GM19467 (cell line): ENCODE results near the gene TMEM247.
"Not testable (repeated sequence)": the region's sequence is repeated elsewhere in the genome, so short reads cannot be mapped to it uniquely, and the experiment has no call there.

Source experiments
- ATAC-seq: cut with Tn5 transposase; IDR thresholded peaks from one replicate; pipeline ENCODE4 v1.9.1; 2021; ENCODE audit warnings: mild to moderate bottlenecking, moderate library complexity; ENCODE audit not compliant: unreplicated experiment

TMEM247 gene

GRCh38 chr2:46458763-46459500, 20.4 kb upstream of the TMEM247 start:
- ATAC-seq = no peak

DNA sequence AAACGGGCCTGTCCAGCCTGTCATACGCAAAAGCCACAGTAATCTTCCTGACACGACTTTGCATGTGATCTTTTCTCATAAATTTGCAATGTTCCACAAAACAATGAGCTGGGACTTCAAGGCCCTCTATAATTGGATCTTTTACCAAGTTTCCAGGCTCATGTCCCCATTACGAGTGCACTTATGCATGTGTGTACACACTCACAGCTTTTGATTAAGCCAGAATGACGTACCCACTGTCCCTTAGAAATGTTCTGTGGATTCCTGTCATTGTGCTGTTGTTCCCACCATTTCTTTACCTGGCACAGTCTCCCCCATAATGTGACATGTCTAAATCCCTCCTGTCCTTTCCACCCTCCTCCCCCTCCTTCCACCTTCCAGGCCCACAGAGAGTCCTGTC, 19.7 kb upstream of the TMEM247 start:
- ATAC-seq = no peak

DNA sequence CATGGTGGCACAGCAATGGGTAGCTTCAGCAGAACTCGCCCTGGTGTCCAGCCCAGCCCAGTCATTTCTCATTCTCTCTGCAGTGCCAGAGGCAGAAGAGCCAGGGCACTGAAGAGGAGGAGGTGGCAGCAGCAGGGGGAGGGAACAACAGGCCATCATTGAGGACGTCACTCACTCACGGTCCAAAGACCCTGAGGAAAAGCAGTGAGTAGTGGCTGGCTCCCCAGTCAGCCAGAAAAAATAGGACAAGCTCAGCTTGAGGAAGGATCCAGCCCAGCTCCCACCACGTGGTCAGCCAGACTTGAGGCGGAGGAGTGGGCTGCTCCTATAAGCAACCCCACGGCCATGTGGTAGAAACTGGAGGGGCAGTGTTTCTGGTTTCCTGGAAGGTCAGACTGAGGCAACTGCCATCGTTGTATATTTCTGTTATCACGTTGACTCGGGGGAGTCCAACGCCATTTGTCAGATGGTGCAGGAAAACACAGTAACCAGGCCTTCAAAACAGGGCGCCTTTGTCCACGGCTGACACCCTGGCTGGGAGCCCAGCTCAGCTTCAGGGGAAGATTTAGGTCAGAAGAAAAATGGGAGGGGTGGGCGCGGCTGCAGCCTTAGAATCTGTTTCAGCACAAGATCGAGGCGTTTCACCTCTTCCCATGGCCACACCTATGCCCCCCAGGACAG, 19.0 kb upstream of the TMEM247 start:
- no peak for ATAC-seq

DNA sequence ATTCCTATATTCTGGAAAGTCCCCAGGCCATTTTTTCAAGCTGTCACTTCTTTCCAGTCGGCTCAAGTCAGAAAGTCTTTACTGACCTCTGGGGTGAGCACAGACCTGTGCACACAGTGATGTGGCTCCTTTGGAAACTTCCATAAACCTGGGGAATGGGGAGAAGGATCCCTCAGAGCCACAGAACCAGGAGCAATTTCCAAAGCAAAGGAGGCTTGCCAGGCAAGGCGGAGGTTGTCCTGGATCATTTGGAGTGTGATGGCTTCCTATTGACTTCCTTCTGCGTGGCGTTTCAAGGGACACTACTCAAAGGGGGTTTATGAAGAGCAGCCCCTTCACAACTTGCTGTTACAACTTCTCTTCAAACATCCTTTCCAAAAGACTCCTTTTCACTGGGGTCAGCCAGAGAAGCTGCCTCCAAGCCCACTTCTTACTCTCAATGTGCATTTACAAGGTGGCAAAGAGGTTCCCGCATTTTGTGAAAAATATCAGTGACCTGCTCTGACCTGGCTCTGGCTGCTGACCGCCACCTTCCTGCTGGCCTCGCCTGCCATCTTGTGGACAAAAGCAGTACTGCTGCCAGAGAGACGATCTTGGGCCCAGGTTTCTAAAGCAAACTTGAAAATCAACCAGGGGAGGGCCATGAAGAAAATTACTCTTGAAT, 18.2 kb upstream of the TMEM247 start:
- ATAC-seq = no peak

DNA sequence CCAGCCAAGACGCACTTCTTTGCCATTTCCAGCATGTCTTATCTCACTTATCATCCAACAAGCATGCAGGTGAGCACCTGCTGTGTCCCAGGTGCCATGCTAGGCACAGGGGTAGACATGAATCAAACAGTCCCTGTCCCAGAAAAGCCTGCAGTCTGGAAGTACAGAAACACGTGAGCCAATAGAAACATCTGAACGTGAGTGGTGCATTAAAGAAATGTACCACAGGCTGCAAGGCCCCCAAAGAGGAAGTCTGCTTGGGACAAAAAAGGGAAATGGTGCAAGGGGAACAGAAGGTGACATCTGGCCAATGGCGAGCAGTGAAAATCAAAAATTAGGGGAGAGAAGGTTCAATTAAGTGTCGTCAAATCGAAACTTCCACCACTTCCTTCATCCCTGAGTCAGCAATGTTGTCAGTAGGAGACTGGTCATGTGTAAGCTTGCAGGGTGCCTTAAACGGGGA, 17.6 kb upstream of the TMEM247 start:
- ATAC-seq = no peak

- ATAC-seq = no peak
Measured at GRCh38 chr2:46462936-46463335, 16.4 kb upstream of the TMEM247 start.

- no peak for ATAC-seq
Measured at GRCh38 chr2:46469116-46469515, 10.2 kb upstream of the TMEM247 start.

- no peak for ATAC-seq
Measured at GRCh38 chr2:46469700-46470099, 9.7 kb upstream of the TMEM247 start.

- ATAC-seq = no peak
Measured at GRCh38 chr2:46470114-46470628, 9.2 kb upstream of the TMEM247 start.

DNA sequence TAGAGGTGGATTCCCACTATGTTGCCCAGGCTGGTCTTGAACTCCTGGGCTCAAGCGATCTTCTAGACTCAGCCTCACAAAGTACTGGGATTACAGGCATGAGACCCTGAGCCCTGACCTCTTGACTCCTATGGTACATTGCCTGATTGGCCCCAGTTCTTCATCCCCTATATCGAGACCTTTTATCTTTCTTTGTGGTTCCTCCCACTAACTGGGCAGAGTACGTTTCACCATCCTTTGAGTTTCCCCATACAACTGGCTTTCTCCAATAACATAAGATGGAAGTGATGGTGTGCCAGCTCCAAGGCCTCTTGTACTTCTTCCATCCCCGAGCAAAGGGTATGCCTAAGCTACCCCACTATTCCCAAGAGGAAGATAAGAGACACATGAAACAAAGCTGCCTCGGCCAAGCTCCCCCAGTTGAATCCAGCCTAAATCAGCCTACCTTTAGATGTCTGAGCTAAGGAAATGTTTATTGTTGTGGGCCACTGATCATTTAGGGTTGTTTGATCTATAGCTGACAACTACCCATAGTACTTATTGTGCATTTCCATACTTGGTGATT, 8.3 kb upstream of the TMEM247 start:
- no peak for ATAC-seq

DNA sequence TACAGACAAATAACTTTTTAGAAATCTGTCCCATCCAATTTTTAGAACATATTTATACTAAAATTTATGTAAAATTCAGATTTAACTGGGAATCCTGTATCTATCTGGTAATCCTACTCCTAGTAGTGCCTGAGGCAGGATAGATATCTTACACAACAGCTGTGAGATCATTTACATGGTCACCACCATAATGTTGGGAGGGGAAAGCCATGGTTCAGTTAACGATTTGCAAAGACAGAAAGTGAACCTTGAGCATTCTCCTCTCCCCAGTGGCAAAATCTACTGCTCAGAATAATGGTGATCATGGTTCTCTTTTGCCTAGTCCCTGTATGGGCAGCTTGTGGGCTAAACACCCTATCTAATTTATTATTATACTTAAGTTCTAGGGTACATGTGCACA, 7.7 kb upstream of the TMEM247 start:
- no peak for ATAC-seq

DNA sequence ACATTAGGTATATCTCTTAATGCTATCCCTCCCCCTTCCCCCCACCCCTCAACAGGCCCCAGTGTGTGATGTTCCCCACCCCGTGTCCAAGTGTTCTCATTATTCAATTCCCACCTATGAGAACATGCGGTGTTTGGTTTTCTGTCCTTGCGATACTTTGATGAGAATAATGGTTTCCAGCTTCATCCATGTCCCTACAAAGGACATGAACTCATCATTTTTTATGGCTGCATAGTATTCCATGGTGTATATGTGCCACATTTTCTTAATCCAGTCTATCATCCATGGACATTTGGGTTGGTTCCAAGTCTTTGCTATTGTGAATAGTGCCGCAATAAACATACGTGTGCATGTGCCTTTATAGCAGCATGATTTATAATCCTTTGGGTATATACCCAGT, 7.2 kb upstream of the TMEM247 start:
- ATAC-seq = not testable (repeated sequence)

DNA sequence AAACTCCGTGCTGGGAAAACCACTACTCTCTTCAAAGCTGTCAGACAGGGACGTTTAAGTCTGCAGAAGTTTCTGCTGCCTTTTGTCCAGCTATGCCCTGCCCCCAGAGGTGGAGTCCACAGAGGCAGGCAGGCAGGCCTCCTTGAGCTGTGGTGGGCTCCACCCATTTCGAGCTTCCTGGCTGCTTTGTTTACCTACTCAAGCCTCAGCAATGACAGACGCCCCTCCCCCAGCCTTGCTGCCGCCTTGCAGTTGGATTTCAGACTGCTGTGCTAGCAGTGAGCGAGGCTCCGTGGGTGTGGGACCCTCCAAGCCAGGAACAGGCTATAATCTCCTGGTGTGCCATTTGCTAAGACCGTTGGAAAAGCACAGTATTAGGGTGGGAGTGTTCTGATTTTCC, 1.9 kb upstream of the TMEM247 start:
- ATAC-seq = not testable (repeated sequence)

GRCh38 chr2:46477925-46478324, 1.4 kb upstream of the TMEM247 start:
- ATAC-seq = no peak

GRCh38 chr2:46480562-46480961, 1.2 kb downstream of the TMEM247 start:
- no peak for ATAC-seq

DNA sequence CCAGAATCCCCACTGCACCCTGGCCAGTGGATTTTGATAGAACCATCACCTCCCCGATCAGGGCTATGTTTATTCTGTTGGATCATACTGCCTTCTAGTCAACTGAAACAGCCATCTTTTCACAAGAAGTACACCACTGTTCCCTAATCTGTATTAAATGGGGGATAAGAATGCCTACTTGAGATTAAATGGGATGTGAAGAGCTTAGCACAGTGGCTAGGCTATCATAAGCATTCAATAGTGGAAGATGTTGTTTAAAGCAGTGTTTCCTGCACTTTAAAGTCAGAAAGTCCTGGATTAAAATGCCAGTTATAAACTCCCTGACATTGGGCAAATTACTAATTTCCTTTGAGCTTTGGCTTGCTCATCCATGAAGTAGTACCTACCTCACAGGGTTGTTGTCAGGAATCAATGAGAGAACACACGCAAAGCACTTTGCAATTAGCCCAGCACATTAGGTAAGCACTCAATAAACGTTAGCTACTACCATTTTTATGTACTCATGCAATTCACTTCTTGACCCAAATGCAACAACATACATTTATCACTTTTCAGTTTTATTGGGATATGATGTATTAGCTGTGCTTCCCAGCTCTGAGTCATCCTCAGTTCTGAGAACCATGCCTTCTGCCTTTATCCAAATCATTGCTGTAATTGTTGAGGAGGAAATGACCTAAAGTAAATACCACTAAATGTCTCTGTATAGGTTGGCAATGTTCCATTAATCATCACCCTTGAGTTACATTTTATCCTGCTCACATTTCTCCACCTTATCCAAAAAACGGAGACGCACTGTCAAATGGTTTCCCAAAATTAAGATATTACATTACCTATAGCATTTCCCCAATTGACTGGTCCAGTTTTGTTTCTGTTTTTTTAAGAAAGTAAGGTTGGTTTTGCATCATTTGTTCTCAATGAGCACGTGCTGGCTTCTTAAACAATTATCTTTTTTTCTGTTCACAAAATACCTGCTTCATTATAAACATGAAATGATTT, 2.1 kb downstream of the TMEM247 start:
- ATAC-seq = no peak

- ATAC-seq = no peak
Measured at GRCh38 chr2:46482490-46482889, 3.1 kb downstream of the TMEM247 start.

DNA sequence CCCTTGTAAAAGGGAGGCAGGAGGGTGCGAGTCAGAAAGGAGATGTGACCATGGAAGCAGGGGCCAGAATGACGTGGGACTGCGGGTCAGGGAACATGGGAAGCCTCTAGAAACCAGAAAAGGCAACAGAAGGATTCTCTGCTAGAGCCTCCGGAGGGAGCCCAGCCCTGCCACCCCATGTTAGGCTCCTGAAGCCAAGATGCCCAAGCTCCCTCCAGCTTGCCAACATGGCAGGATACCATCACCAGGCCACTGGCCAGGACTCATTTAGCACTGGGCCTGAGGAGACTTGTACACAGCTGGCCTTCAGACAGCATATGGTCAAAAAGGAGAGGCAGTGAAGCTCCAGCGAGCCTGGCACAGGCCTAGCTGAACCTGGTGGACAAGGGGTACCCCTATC, 5.6 kb downstream of the TMEM247 start:
- ATAC-seq = no peak

DNA sequence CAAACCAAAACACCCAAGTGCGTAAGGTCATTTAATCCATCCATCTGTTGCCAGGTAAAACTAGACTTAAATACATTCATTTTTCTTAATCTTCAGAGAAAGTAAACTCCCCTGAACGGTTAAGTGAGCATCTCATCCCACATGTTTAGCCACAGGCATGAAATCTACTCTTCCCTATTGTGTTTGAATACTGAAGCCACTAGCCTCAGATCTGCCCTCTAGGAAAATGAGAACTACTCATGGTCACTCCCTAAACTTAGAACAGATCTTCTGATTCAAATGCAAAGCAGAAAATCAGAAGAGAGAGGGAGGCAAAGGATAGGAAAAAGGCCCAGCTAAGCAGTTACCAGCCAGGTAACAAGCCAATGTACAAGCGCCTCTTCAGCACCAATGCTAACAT, 7.1 kb downstream of the TMEM247 start:
- no peak for ATAC-seq

DNA sequence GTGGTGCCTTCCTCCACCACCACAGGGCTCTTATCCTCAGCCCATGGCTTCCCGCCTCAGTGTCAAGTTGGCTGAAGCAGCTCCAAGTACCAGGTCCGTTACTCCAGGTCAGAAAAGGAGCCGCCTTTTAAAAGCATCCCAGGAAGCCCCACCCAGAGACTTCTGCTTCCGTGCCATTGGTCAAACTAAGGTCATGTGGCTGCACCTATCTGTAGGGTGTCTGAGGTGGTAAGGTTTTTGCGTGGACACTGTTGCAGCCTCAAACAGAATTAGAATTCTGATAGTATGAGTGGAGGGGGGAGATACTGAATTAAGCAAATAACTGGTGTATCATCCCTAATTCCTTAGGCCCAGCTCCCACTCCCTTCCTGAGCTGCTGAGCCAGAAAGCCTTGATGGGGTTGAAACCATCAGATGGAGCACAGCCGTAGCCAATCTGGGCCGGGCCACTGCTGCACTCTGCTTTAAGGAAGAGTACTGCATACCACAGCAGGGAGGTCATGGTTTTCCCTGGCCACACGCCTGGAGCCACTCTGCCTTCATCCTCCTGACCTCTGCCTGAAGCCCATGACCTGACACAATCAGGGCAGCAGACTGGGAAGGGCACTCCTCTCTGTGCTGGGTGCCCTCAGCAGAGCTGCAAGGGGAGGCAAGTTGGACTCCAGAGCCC, 8.4 kb downstream of the TMEM247 start:
- no peak for ATAC-seq
